IPS-18a (cell line): ENCODE data around the gene A3GALT2.

Experiments used
- H3K27ac ChIP-seq: one replicate; pipeline ENCODE4 v1.5.1; 2013; ENCODE audit warnings: low read length
- H3K27me3 ChIP-seq: one replicate; pipeline ENCODE4 v1.6.1; 2013; ENCODE audit warnings: mild to moderate bottlenecking, low read length; ENCODE audit not compliant: control insufficient read depth, insufficient read depth
- H3K36me3 ChIP-seq: one replicate; pipeline ENCODE4 v1.6.1; 2013; ENCODE audit warnings: low read depth, low read length; ENCODE audit not compliant: control insufficient read depth
- H3K4me1 ChIP-seq: one replicate; pipeline ENCODE4 v1.6.1; 2013; ENCODE audit warnings: low read depth, low read length; ENCODE audit not compliant: control insufficient read depth
- H3K4me3 ChIP-seq: one replicate; pipeline ENCODE4 v1.5.1; 2013; ENCODE audit warnings: low read length
- H3K9ac ChIP-seq: one replicate; pipeline ENCODE4 v1.6.1; 2013; ENCODE audit warnings: mild to moderate bottlenecking, low read length, moderate library complexity
- H3K9me3 ChIP-seq: one replicate; pipeline ENCODE4 v1.6.1; 2013; ENCODE audit warnings: low read depth, low read length; ENCODE audit not compliant: control insufficient read depth

The A3GALT2 gene

DNA sequence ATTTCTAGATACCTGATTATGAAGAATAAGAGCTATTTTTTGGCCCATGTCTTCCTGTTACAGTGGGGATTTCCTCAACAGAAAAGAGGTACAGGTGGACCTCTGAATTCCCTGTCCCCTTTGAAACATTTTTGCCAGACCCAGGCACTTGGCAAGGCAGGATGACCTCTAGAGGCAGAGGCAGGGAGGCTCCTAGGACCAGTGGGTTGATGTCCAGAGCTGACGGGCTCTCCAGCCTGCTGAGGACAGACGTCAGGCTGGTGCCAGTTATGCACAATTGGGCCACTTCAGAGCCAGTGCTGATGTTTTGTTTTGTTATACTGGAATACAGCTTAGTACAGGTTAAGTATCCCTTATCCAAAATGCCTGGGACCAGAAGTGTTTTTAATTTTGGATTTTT lies 18.5 kb upstream of the A3GALT2 start:
- peaks cover 40% of the 10 kb centered on the region for H3K27me3 ChIP-seq
- no peak overlapping the region for H3K9ac ChIP-seq
- no peak overlapping the region for H3K27ac ChIP-seq
- H3K9me3 ChIP-seq = no peaks in the 10 kb centered on the region
- H3K4me1 ChIP-seq = peaks cover 69% of the 10 kb centered on the region
- H3K4me3 ChIP-seq = peak overlapping the region; percentile 17
- H3K36me3 ChIP-seq = no peaks in the 10 kb centered on the region

DNA sequence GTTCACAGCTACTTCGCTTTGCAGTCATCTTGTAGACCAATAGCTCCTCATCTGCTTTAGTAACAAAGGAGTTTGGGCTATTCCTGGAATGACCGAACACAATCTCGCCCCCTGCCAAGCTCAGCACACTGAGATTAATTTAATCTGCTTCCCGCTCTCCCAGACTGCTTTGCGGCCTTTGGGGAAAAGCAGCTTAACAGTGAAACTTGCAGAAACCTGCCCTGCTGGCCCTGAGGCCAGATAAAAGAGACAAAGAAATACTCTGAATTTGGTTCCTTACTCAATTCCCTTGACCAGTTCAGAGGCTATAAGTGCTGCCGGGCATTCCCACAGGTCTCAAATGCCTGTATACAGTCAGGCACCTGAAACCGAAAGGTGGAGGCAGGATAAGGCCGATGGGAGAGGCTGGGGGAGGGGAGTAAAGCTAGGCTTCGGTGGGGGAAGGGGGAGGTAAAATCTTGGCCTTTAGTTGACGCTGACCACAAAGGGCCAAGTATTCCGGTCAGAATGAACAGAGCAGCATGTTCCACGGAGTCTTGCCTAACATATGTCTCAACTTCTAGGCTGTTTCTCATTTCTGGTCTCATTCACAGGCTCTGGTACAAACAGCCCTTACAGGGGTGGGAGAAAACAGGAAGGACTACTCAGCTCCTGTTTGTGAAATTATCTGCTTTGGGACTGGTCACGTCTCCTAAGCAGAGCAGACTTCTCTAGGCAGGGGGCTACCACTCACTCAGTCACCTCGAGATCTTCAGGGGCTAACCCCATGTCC lies 17.7 kb upstream of the A3GALT2 start:
- Histone ChIP-seq H3K36me3 (peaks cover 3% of the 10 kb centered on the region), H3K9ac (peak overlapping the region; percentile 10), H3K27me3 (peaks cover 33% of the 10 kb centered on the region), H3K9me3 (no peaks in the 10 kb centered on the region), H3K4me3 (peak overlapping the region; percentile 17), H3K4me1 (peaks cover 63% of the 10 kb centered on the region), H3K27ac (peak overlapping the region; percentile 26)

DNA sequence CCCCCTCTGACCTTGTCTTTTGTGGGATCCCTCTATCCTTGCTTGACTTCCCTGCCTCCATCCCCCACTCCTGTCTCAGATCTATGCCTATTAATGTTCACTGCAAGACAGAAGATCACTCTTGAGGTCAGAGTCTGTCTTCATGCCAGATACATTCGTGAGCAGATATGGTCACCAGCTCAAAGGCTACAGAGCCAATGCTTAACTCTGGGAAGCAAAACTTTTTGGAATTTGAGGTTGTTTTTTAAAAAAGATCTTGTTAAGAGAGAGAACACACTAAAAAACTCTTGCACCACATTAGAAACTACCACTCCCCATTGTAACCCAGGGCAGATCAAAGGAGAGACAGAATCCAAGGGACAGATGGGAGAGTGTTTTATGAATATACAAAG lies 17.1 kb upstream of the A3GALT2 start:
- H3K4me3 ChIP-seq = peak overlapping the region; percentile 17
- peaks cover 60% of the 10 kb centered on the region for H3K4me1 ChIP-seq

DNA sequence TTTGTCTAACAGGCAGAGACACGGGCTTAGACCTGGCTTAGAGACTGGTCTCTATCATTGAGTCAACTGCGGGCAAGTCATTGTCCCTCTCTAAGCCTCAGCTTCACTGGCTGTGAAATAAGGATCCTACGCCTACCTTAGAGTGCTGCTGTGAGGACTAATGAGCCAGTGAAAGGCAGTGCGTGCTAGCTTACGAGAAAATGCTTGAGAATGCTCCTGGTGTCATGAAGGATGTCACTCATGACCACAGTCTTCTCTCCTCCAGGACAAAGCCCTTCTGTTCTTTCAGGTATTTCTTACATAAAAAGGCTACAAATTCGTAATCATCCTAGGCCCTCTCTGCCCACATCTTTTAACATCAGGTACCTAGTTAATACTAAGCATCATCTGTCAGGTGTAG lies 16.5 kb upstream of the A3GALT2 start:
- Histone ChIP-seq H3K27me3 (peaks cover 30% of the 10 kb centered on the region), H3K9ac (no peak overlapping the region), H3K36me3 (peaks cover 3% of the 10 kb centered on the region), H3K4me1 (peaks cover 54% of the 10 kb centered on the region), H3K9me3 (no peaks in the 10 kb centered on the region), H3K4me3 (no peak overlapping the region), H3K27ac (no peak overlapping the region)

More for the DNA sequence above, 17.1 kb upstream of the A3GALT2 start:
- Histone ChIP-seq H3K9ac (peak overlapping the region; percentile 10), H3K9me3 (no peaks in the 10 kb centered on the region), H3K27ac (no peak overlapping the region), H3K27me3 (peaks cover 30% of the 10 kb centered on the region), H3K36me3 (peaks cover 3% of the 10 kb centered on the region)

DNA sequence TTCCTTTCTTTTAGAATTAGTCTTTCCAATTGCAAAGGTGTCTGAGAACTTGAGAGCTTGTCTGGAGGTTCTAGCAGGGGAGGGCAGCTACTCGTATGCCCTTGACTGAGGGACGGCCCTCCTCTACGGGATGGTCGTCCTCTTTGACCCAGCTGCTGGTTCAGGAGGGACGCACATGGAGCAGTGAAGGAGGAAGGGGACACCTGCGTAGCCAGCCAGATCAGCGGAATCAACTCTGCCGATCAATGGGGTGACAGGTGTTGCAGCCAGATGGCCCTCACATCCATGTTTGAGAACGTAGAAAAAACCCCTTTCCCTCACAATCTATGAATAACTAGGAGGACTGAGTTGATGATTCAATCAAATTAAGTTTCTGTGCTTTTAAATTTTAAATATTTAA lies 15.7 kb upstream of the A3GALT2 start:
- H3K27ac ChIP-seq = no peak overlapping the region
- H3K4me1 ChIP-seq = peaks cover 46% of the 10 kb centered on the region
- no peak overlapping the region for H3K9ac ChIP-seq
- peaks cover 5% of the 10 kb centered on the region for H3K36me3 ChIP-seq
- peaks cover 30% of the 10 kb centered on the region for H3K27me3 ChIP-seq
- H3K4me3 ChIP-seq = no peak overlapping the region
- H3K9me3 ChIP-seq = no peaks in the 10 kb centered on the region

DNA sequence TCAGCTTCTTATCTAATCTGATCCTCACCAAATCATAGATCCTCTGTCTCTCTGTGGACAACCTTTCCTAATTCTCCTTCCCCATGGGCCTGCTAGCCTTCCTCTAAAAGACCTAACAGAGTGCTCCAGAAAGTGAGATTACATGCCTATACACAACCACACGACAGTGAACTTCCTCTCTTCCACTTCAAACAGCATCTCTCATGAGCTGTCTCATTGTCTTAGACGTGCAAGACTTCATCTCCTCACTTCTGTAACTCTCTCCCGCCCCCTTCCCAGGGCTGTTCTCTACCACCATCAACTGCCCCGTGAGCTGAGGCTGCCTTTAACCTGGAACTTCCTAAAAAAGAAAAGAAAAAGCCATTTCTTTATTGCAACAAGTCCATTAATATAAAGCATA lies 14.1 kb upstream of the A3GALT2 start:
- H3K27me3 ChIP-seq = peaks cover 27% of the 10 kb centered on the region
- H3K4me3 ChIP-seq = no peak overlapping the region
- peaks cover 17% of the 10 kb centered on the region for H3K36me3 ChIP-seq
- H3K27ac ChIP-seq = no peak overlapping the region
- H3K4me1 ChIP-seq = peaks cover 33% of the 10 kb centered on the region
- H3K9me3 ChIP-seq = no peaks in the 10 kb centered on the region
- no peak overlapping the region for H3K9ac ChIP-seq

DNA sequence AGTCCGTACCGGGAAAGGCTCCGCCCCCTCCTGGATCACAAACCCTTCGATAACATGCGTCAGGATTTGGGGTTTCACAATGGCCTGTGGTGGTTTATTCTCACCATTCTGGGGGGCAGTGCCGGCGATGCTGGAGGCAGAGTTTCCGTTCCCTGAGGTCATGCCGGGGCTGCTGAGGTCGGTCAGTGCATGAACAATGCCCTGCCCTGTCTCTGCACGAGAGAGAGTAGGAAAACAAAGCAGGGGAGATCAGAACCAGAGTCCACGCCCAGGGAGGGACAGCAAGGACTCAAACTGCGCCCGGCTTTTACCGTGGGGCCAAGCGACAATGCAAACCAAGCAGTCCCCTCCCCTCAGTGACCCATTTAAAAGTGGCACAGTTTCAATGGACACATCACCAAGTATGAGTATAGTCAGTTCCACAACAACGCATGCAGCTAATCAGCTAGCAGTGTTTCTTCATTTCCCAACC lies 13.2 kb upstream of the A3GALT2 start:
- Histone ChIP-seq H3K27ac (no peak overlapping the region), H3K4me1 (peaks cover 24% of the 10 kb centered on the region), H3K9ac (no peak overlapping the region), H3K27me3 (peaks cover 18% of the 10 kb centered on the region), H3K9me3 (no peaks in the 10 kb centered on the region), H3K4me3 (no peak overlapping the region), H3K36me3 (peaks cover 23% of the 10 kb centered on the region)

DNA sequence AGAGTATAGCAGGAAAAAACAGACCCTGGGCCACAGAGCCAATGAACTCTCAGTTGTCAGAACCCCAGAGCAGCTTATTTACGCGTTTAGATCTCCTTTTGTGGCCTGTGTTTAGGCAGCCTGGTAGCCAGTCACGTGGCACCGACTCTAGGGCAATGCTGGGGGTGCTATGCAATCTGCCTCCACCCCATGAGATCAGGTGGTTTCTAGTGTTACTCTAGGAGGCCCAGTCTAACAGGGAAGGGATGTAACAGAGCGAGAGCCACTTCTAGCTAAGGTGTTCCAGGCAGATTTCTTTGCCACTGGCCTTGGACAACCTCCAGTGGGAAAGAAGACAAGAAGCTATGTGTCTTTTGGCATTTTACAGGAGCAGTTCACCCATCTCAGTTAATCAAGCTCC lies 12.0 kb upstream of the A3GALT2 start:
- Histone ChIP-seq H3K36me3 (peaks cover 34% of the 10 kb centered on the region), H3K9me3 (no peaks in the 10 kb centered on the region), H3K4me3 (no peak overlapping the region), H3K4me1 (peaks cover 11% of the 10 kb centered on the region), H3K27ac (no peak overlapping the region), H3K9ac (no peak overlapping the region), H3K27me3 (peaks cover 9% of the 10 kb centered on the region)

DNA sequence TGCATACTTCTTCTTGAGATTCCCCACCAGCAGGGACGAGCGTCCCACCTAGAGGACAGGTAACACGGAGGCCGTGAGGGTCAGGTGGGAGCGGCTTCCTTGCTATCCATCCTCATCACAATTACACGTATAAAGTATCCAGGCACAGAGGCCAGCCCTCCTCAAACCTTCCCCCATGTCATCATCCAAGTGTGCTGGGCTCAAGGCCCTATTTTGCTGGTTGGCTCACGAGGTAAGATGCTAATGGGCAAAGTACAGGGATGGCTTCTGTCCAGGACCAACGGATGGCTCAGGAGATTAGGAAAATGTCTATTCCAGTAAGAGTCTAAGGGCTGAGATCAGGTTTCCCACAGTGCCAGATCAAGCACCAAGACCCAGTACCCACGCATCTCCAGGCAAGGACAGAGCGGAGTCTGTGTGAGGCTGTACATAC lies 11.5 kb upstream of the A3GALT2 start:
- H3K4me1 ChIP-seq = peaks cover 6% of the 10 kb centered on the region
- peaks cover 38% of the 10 kb centered on the region for H3K36me3 ChIP-seq
- H3K9ac ChIP-seq = no peak overlapping the region
- no peak overlapping the region for H3K4me3 ChIP-seq
- H3K27ac ChIP-seq = no peak overlapping the region
- H3K27me3 ChIP-seq = peaks cover 4% of the 10 kb centered on the region
- H3K9me3 ChIP-seq = no peaks in the 10 kb centered on the region

DNA sequence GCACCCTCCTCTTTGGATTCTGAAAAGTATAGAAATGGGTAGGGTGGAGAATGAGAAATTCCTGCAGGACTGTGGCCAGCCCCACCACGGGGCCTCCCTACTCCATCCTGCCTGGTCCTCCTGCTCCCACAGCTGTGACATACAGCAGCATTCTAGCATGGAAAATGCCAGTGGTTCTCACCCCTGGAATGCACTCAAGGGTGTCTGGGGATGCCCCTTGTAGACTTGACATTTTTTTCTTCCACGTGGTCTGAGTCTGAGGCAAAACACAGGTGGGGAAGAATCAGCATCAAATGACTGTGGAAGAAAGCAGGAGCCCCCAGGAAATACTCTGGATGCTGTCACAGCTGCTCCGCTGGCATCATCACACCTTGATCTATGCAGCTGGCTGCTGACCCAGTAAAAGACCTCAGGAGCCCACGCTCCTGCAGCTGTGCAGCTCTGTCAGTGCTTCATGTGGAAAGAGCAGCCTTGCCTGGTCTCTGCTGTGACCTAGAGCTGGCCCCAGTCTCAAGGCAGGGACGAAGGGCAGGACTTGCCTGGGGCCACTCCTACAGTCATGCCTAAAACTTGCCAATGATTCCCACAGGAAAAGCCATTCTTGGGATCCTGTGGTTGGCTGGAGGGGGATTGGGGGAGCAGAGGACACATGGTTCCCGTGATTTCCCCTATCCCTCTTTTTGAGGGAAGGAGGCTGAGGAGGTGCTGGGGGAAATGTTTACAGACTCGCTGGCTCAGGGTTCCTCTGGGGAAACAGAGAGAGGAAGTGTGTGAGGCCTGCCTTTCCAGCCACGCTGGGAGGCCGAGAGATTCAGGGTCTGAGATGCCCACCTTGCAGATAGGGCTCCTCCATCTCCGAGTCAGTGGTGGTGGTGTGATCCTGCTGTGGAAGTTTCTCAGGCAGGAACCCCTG lies 10.8 kb upstream of the A3GALT2 start:
- H3K4me3 ChIP-seq = no peak overlapping the region
- H3K27me3 ChIP-seq = no peaks in the 10 kb centered on the region
- no peaks in the 10 kb centered on the region for H3K4me1 ChIP-seq
- no peak overlapping the region for H3K27ac ChIP-seq
- no peak overlapping the region for H3K9ac ChIP-seq
- no peaks in the 10 kb centered on the region for H3K9me3 ChIP-seq
- peaks cover 38% of the 10 kb centered on the region for H3K36me3 ChIP-seq

DNA sequence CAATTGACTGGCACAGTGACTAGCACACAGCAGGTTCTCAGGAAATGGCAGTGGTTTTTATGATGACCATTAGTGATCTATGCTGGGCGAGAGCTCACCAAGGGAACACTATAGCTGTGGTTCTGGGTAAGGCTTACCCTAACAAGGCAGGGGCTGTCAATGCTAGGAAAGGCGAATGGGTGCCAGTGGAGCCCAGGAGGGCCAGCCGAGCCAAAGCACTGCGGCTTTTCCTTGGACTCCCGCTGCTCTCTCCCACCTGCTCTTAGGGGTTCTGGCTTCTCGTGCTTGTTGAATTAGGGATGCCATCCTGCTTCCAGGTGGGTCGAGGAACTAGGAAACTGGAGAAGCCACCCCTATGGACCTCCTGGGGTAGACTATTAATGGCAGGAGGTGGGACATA lies 10.0 kb upstream of the A3GALT2 start:
- Histone ChIP-seq H3K27me3 (no peaks in the 10 kb centered on the region), H3K27ac (no peak overlapping the region), H3K4me1 (no peaks in the 10 kb centered on the region), H3K9me3 (no peaks in the 10 kb centered on the region), H3K4me3 (no peak overlapping the region), H3K9ac (no peak overlapping the region), H3K36me3 (peaks cover 39% of the 10 kb centered on the region)
